Psoas muscle (tissue), 8 donors: ENCODE data around the gene UBE2E2. TPM values are rescaled to one million over a fixed set of nuclear protein-coding genes. Genes with fewer than 3 reads are reported as not detected.

ENCODE experiments used
- ATAC-seq, 4 donors: fragments of 200-7000 bp; cut with Tn5 transposase; one replicate each; pipeline ENCODE4 v1.9.1; 2020; ENCODE audit warnings: moderate library complexity in 3 of 4, mild to moderate bottlenecking in 2 of 4
- DNase-seq, 2 donors: peaks; one replicate each; pipeline ENCODE4 v3.0.0-alpha.2; 2020
- H3K27ac ChIP-seq: fragments of 200-600 bp; one replicate; pipeline ENCODE4 v1.8.0; 2022
- H3K27me3 ChIP-seq, 3 donors: fragments of 200-600 bp in 1 of 3; one replicate each; pipeline versions ENCODE4 v1.6.1 to v1.8.0; 2013 to 2022; ENCODE audit warnings: low read length in 2 of 3, mild to moderate bottlenecking in 2 of 3, moderate library complexity in 1 of 3; ENCODE audit not compliant: insufficient read depth in 3 of 3
- H3K36me3 ChIP-seq, 2 donors: fragments of 200-600 bp in 1 of 2; one replicate each; pipeline versions ENCODE4 v1.6.1 to v1.8.0; 2013 to 2022; ENCODE audit warnings: low read depth in 1 of 2, mild to moderate bottlenecking in 1 of 2, moderate library complexity in 1 of 2; ENCODE audit not compliant: insufficient read depth in 1 of 2
- H3K4me1 ChIP-seq: fragments of 200-600 bp; one replicate; pipeline ENCODE4 v1.8.0; 2022
- H3K4me3 ChIP-seq: fragments of 200-600 bp; one replicate; pipeline ENCODE4 v1.8.0; 2022; ENCODE audit warnings: mild to moderate bottlenecking
- H3K9me3 ChIP-seq: fragments of 200-600 bp; one replicate; pipeline ENCODE4 v1.8.0; 2022
- WGBS, 3 donors: extraction: QIAGEN DNeasy Blood & Tissue Kit; methylation state at CpG; one replicate each; pipeline versions ENCODE4 v1.1.6 to v1.1.7; 2013; 5-methylcytosine and 5-hydroxymethylcytosine counted together
- intact Hi-C, 2 donors: fragments of 100-400 bp; cut with DNase I; formaldehyde crosslinking; loops; one replicate each; pipeline versions ENCODE4 v1.11.0 to v1.14.2; 2022
- polyA plus RNA-seq, 3 donors: library from polyadenylated mRNA; stranded (reverse); fragments of 200-250 nt; gene quantifications; one replicate each; pipeline ENCODE4 v1.2.3, GENCODE V29; 2013
- total RNA-seq, 4 donors: library from RNA; stranded (reverse); fragmentation: NEBNext Ultra II Directional in 2 of 4; extraction: Animal tissue kit (Norgen Biotek cat#: 25700) in 2 of 4; gene quantifications; one replicate each; pipeline versions ENCODE4 v1.2.1 to v1.2.4, GENCODE V29; 2021 to 2023
- TF ChIP-seq, protein P1 (sequence below): fragments of 200-600 bp; IDR thresholded peaks from one replicate; pipeline ENCODE4 v1.8.0; 2022; ENCODE audit warnings: antibody characterized with exemption
- donor health status: healthy with polysubstance abuse.
- donor health status: DM: no; HTN: no; CAD: no; lungs with moderate emphysema.
- donor health status: Bipolar disorder and iron deficiency.
- donor health status: healthy.
- donor health status: DM: yes; HTN: yes; CAD: no.
- donor health status: DM: no; HTN: no; CAD: no.
- donor health status: DM: no; HTN: no; CAD: no.
- donor health status: DM: yes; HTN: yes; CAD: no.

The UBE2E2 gene
- total and polyA plus RNA-seq, 7 donors: 12.9 to 38.2 (median 34.0) TPM

DNA sequence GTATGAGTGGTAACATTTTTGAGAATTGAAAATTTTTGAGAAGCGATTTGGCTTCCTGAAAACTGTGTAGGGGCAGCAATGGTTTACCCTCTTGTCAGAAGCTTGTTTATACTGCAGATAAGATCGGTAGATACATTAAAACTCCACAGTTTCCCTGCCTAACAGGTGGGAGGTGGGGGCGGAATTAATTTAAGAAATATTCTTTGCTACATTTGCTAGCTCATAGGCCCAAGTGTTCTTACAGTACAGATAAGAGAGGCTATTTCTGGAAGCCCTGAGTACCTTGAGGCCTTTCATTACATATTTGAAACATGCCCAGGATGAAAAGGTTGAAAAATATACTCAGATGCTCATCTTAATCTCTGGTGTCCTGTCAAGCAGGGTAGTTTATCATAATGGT is 285.5 kb downstream of the UBE2E2 start:
- intact Hi-C loops: loop anchor here in 1 of 2 donors (10.0 kb wide), 1 partner anchor 164 kb away; no protein-coding TSS in a partner anchor
- Histone ChIP-seq H3K36me3 (no peaks in the 10 kb centered on the region), H3K27me3 (no peaks in the 10 kb centered on the region), H3K4me1 (peaks cover 29% of the 10 kb centered on the region), H3K27ac (no peak overlapping the region), H3K4me3 (no peak overlapping the region), H3K9me3 (no peaks in the 10 kb centered on the region)
- ATAC-seq (no peak), DNase-seq (no peak)
- WGBS, 3 donors: 87 to 91% (median 89%) methylated on average over 3 of the region's 3 CpGs
- TF ChIP-seq, protein P1, sequence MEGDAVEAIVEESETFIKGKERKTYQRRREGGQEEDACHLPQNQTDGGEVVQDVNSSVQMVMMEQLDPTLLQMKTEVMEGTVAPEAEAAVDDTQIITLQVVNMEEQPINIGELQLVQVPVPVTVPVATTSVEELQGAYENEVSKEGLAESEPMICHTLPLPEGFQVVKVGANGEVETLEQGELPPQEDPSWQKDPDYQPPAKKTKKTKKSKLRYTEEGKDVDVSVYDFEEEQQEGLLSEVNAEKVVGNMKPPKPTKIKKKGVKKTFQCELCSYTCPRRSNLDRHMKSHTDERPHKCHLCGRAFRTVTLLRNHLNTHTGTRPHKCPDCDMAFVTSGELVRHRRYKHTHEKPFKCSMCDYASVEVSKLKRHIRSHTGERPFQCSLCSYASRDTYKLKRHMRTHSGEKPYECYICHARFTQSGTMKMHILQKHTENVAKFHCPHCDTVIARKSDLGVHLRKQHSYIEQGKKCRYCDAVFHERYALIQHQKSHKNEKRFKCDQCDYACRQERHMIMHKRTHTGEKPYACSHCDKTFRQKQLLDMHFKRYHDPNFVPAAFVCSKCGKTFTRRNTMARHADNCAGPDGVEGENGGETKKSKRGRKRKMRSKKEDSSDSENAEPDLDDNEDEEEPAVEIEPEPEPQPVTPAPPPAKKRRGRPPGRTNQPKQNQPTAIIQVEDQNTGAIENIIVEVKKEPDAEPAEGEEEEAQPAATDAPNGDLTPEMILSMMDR: no peak

DNA sequence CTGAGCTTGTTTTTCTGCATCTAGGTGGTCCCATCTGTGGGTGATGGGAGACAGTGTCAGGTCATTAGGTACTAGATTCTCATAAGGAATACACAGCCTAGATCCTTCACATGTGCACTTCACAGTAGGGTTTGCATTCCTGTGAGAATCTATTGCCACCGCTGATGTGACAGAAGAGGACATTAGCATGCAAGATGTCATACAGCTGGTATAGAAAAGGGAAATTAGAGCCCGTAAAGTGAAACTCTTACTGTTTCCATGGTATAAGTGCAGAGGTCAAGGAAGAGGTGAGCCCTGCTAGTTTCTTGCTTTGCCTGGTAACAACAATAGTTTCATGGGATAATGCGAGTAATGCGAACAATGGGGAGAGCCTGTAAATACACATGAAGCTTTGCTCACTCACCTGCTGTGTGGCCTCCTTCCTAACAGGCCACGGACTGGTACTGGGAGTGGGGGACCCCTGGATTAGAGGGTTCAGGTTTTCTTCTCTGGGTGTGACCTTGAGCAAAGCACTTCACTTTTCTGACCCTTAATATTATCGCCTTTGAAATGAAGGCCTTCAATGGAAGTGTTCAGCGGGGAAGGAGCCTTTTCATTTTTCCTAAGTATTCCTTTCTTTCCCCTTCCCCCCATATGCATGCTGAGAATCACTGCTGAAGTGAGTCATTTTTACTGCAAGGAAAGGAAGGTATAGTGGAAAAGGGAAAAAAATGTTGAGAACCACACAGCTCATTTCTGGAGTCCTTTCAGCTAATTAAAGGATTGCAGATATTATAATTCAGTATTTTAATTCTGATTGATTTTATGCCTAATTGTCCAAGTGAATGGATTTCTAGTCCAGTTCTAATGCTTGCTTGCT is 286.4 kb downstream of the UBE2E2 start:
- Histone ChIP-seq H3K9me3 (no peaks in the 10 kb centered on the region), H3K36me3 (no peaks in the 10 kb centered on the region), H3K27ac (no peak overlapping the region), H3K27me3 (no peaks in the 10 kb centered on the region), H3K4me1 (peaks cover 33% of the 10 kb centered on the region), H3K4me3 (no peak overlapping the region)
- no peak for ATAC-seq
- DNase-seq: no peak
- TF ChIP-seq, protein P1: no peak
- intact Hi-C loops: loop anchor here in 1 of 2 donors (10.0 kb wide), 1 partner anchor 165 kb away; no protein-coding TSS in a partner anchor
- 91 to 95% (median 92%) methylated on average over 7 of the region's 7 CpGs for WGBS, 3 donors

DNA sequence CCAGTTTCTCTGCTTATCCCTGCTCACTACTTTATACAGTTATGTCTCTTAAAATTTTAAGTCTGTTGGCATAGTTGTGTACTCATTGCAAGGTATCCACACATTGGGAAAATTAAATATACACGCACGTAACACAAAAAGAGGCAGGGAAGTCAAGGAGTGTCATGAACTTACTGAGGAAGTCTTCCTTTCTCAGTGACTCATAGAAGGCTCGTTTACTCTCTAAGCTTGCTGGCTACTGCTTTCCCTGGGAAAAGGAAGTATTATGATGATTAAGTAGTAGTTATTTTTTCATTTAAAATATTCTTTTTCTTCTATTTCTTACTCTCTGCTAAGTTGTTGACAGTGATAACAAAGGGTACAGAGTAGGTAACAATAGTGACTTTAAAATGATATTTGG is 287.3 kb downstream of the UBE2E2 start:
- intact Hi-C loops: no loop called here
- H3K4me3 ChIP-seq: no peak overlapping the region
- no peak overlapping the region for H3K27ac ChIP-seq
- no peaks in the 10 kb centered on the region for H3K9me3 ChIP-seq
- peaks cover 42% of the 10 kb centered on the region for H3K4me1 ChIP-seq
- no peak for DNase-seq
- TF ChIP-seq, protein P1: no peak
- 59 to 73% (median 66%) methylated on average over 3 of the region's 3 CpGs for whole genome bisulfite sequencing, 3 donors
- no peaks in the 10 kb centered on the region for H3K27me3 ChIP-seq
- ATAC-seq: no peak
- no peaks in the 10 kb centered on the region for H3K36me3 ChIP-seq

DNA sequence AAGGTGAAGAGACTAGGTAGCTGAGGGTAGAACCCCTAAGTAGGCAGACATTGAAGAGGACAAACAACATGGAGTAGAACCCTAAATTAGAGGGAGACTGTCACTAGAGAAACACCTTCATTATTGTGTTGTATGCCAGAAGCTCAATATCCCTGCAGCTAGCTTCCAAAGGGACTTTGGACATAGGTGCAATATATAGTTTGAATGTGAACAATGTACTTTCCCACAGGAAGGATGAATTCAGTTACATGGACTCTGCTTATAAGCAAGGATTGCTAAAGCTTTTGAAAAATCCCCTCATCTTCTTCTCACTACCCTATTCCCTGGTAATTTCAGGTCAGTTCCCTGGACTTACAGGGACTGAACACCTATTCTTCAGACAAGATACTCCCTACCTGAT is 288.9 kb downstream of the UBE2E2 start:
- Histone ChIP-seq H3K4me1 (peaks cover 45% of the 10 kb centered on the region), H3K4me3 (no peak overlapping the region), H3K36me3 (no peaks in the 10 kb centered on the region), H3K27me3 (no peaks in the 10 kb centered on the region), H3K9me3 (no peaks in the 10 kb centered on the region), H3K27ac (no peak overlapping the region)
- no peak for ATAC-seq
- TF ChIP-seq, protein P1: no peak
- no peak for DNase-seq
- intact Hi-C loops: no loop called here
